Ureter (tissue), 1 donor: ENCODE results near the gene CAV3. TPM values are rescaled to one million over a fixed set of nuclear protein-coding genes. Genes with fewer than 3 reads are reported as not detected.

Experiments used
- DNase-seq: peaks from one replicate; pipeline ENCODE4 v3.0.0-alpha.2; 2020; ENCODE audit warnings: low spot score
- total RNA-seq: library from RNA; stranded (reverse); gene quantifications from one replicate; pipeline ENCODE4 v1.2.4, GENCODE V29; 2023
- donor health status: DM: yes; HTN: yes; CAD: no.

CAV3 gene
- total RNA-seq, 1 donor from 2014 or later, result not detected

DNA sequence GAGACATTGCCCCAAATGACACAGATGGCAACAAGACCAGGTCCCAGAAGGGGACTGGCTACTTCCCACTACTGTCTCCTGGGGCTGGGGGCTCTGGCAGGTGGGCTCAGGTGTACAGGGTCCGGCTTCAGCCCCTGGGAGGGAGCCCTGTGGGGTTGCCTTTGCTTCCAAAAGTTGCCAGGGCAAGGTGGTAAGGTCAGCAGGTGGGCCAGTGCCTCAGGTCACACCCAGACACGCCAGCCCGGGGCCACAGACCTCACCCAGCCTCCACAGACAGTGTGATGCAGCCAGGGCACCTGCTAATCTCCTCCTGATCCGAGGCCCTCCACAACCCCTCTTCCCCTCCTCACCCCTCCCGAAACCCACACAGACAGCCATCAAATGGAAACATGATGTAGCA is 28.3 kb downstream of the CAV3 start:
- DNase-seq, result no peak

DNA sequence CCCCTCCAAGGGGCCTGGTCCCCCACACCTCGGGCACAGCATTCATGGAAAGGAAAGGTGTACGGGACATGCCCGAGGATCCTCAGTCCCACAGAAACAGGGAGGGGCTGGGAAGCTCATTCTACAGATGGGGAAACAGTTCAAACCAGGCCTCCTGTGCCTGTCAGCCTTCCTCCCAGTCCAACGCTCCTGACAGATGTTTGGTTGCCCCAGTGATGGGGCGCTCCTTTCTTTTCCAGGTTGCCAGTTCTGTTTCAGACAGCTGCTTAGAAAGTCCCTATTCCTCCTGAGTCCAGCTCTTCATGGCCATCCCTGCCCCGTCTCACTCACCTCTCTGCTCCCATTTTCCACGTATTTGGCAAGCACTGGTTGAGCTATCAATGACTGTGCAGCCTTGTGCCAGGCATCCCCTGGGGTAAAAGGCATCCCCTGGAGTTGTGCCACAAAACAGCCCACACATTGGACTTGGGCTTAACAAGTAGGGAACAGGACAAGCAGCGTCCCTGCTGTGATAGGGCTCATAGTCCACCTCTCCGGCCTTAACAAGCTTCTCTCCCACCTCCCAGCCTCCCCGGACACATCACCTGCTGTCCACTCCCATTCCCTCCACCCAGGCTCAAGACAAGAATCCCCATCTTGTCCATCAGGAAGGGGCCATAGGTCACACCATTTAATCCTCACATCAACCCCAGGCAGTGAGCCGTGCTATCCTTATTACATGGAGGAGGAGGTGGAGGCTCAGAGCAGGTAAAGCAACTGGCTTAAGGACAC is 29.2 kb downstream of the CAV3 start:
- DNase-seq, result no peak

DNA sequence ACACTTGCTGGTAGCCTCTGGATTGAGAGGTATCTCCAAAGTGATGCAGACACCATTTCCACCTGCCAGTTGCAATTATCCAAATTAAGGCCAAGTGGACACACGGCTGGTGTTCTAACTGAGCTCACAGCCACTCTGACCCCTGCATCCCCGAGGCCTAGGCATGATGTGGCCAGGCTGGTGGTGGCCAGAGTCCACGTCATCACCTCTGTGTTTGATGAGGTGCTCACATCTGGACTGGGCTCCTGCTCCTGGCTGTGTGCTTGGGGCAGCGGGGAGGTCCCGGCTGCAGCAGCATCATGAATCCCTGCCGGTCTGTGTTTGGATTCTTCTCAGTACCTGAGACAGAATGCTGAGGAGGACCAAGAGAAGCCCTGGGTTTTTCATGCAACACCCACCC is 30.9 kb downstream of the CAV3 start:
- no peak for DNase-seq

DNA sequence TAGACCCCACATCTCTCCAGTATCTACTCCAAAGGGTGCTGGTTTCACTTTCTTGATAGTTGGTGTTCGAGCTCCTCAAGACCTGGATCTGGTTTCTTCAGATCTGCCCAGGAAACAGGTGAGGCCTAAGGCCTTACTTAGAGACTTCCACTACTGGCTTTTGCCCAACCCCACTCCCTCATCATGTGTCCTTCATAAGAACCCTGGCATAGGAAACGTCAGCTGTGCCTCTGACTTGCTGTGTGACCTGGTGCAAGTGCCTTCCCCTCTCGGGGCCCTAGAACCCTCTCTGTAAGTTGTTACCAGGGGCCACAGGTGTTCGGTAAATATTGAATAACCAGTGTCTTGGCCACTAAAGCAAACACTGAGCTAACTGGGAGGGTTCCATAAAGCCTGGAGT is 31.9 kb downstream of the CAV3 start:
- DNase-seq, result no peak

DNA sequence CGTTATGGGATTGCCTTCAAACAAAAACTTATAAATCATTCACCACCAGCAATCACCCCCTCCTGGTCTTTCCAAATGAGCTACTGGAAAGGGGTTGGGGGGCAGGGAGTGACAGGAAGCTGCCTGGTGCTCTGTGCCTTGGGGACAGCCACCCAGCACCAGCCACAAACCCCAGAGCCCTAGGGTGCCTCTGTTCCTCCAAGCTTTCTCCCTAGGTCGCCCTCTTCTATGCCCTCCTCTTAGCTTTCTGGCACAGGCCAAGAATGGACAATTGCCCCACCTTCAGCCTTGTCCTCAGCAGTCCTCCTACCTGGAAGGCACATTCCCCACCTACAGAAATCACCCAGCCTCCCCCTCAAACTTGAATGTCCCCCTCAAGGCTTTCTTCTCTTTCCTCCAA is 32.5 kb downstream of the CAV3 start:
- no peak for DNase-seq

DNA sequence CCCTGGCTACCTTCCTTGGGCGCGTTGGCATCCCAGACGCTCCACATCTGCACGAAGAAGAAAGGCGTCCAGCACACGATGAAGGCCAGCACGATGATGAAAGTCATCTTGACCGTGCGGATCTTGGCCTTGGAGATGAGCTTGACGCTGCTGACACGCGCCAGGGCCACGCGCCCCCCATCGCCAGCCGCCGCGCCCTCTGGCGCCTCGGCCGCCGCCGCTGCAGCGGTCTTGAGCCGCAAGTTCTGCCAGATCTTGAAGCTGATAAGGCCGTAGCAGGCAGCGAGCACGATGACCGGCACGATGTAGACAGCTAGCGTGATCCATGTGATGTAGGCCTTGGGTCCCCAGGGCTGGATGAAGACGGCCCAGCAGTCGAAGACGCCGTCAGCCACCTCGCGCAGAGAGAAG is 33.7 kb downstream of the CAV3 start:
- DNase-seq, result no peak

DNA sequence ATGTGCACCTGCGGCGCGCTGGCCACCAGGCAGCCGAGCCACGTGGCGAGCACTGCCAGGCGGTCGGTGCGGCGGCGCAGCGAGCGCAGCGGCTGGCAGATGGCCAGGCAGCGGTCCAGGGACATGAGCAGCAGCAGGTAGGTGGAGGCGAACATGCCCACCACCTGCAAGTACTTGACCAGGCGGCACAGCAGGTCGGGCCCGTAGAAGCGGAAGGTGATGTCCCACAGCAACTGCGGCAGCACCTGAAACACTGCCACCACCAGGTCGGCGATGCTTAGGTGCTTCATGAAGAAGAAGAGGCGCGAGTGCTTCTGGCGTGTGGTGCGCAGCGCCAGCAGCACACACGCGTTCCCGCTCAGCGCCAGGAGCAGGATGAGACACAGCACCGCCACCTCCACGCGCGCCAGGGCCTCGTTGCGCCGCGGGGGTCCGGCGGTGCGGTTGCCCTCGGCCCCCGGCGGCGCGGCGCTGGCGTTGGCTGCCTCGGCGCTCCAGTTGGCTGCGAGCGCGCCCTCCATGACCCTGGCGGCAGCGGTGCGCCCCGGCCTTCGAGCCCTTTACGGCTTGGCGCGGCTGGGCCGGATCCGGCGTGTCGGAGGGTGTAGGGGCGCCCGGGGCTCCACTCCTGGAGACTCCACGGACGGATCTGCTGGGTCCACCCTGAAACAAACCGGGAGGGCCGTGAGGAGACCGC is 34.2 kb downstream of the CAV3 start:
- DNase-seq, result peak; percentile 59

DNA sequence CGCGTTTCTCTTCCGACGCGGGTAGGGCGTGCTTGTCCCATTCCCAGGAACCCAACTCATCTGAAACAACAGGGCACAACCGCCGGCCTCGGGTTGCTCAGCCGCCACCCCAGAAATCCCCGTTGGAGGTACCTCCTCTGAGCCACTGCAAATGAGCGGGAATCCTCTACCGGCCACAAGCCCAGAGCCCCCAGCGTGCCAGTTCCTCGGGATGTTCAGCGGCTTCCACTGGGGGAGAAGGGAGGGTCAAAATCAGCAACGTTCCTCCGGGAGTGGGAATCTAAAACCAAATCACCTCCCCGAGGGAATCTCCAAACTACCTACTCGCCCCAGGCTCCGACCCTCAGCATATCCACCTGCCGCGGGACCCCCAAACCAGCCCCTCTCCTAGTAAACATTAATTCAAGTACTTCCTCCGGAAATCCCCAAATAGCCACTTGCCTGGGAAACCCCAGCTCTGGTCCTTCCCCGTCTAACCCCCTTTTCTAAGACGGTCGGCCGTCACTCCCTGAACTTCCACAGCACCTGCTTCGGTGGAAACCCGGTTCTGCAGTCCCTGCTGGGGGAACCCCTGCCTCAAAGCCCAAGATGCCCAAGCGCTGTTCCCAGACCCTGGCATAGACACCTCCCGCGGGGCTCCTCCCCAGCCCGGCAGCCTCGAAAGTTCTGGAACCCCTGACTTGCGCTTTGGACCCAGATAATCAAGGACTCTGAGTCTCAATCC is 34.9 kb downstream of the CAV3 start:
- no peak for DNase-seq

DNA sequence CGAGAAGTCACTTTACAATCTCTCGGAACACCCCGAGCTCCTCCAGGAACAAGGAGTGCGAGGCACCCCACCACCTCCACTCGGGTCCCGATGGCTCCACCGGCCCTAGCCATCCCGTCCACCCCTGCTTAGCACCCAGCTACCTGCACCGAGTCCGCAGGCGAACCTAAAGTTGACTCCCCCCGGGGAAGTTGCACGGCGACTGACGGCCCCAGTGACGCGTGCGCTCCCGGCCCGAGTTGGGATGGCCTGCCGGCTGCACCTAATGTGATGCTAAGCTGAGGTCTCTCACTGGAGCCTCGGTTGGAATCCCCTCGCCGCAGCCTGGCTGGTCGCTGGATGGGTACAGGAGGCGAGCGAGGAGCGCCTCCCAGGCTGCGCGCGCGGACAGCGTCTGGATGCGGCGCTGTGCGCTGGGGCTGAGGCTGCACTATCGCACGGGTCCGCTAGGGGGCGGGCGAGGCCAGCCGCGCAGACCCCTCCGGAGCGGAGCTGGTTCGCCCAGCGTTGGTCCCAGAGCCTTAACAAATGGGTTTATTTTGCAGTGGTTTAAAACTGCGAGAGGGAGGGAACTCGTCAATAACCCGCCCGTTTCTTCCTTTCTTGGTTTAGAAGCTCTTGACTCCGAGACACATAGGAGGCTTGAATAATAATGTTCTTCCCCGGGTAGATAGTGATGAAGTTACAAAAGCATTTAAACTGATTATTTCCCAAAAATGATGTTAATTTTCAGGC is 35.7 kb downstream of the CAV3 start, which contains the start of gene OXTR:
OXTR (minus strand) TSS at position 526 of the 735 bp plus-strand sequence. CDS start 1,426 bp downstream, outside the sequence.
- DNase-seq, result no peak

DNA sequence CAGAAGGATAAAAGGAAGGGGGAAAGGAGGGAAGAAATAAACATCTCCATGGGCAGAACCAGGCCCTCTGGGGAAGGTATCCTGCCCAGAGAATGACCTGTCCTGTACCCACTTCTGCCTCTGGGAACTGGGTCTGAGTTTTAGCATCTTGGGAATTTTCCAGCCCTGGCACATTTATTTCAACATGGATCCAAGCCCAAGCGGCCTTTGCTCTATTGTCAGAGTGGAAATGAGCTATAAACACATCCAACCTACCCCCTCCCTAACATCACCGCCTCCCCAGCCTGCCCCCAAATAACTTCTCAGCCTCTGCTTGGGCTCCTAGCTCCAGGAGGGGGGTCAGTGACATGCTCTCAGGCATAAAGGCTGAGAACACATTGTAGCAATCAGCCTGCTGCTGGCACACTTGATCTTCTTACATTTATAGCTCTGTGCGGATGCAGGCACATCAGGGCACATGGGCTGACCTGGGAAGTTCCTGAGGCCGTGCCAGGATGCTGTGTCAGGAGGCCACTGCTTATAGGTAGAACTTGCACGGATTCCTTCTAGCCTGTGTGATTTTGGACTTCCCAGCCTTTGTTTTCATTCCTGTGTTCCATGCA is 40.4 kb downstream of the CAV3 start:
- DNase-seq, result no peak

DNA sequence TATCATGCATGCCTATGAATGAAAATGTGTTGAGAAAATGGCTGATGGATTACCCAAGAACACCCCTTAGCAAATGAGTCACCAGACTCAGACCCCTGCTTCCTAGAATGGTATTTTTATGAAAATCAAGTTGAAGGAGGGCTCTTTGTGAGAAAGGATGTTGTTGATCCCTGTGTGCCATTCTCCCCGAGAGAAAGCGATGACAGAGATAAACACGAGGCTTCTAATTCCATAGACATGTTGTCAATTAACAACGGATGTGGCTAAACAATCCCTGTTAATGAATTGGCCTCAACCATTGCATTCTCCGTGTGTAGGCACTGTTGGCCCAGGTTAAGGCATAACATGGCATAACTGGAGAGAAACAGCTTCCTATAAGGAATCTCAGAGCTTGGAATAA is 41.6 kb downstream of the CAV3 start:
- no peak for DNase-seq

DNA sequence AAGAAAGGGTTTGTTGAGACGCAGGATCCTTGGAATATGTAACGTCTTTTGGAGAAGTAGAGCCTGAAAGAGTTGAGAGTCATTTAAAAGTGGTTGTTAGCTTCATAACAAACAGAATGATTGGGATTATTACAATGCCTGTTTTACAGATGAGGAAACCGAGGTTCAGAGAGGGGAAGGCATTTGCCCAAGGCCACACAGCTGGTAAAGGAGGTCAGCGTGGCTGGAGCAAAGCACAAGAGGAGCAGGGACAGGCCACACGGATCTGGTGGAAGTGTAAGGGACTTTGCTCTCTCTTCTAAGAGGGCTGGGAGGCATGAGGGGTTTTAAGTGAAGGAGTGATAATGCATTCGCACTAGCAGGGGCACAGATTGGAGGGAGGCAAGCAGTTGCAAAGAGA is 42.0 kb downstream of the CAV3 start:
- no peak for DNase-seq

DNA sequence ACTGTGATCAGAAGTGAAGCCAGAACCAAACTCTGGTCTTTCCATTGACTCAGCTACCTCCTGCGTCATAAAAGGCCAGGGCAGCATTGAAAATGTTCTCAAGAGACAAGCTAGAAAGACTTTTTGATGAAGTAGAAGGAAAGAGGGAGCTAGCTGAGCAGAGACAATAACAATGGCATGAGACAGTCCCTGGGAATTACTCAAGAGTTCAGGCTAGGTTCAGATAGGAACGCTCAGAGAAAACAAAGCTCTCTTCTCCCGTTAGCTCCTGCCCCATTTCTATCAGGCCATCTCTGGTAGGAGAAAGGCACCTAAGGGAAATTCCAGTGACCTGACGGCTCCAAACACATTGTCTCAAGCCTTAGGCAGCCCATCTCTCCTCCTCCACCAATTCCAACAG is 42.8 kb downstream of the CAV3 start:
- no peak for DNase-seq

DNA sequence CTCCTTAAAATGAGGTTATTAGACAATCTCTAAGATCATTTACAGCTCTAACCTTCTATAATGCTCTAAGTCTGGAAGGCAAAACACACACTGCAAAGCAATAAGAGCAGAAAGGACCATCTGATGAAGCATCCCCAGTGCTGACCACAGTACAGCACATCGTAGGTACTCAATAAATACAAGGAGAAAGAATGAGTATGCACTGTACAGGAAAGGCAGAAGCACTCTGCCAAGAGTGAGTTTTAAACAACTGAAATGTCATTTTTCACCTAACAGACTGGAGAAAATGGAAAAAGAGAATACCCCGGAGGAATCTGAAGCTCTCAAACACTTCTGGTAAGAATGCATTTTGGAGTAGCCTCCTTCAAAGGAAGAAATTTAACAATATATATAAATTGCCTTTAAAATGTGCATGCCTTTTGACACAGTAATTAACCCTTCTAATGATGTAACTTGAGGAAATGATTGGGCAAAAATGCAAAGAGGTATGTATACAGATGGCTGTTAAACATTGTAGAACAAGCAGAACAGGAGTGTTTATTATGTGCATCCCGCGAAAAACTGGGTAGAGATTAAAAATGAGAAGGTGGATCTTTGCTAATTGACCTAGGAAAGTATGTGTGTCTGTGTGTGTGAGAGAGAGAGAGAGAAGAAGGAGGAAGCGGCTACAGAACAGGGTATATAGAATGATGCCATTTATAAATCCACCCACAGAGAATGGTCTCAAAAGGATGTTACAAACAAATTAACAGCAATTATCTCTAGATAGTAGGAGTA is 43.8 kb downstream of the CAV3 start:
- DNase-seq, result no peak

DNA sequence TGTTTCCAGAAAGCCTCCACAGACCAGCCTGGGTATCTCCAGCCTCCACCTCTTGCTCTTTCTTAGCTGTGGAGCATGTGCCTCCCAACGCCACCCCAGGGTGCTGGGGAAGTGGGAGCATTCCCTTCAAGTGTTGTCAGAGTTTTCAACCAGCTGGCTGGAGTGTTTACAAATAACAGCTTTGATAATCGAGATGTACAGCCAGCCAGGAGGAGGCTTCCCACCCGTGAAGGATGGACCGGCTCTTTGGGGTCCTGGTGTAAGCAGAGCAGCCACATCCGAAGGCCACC is 44.3 kb downstream of the CAV3 start:
- no peak for DNase-seq

DNA sequence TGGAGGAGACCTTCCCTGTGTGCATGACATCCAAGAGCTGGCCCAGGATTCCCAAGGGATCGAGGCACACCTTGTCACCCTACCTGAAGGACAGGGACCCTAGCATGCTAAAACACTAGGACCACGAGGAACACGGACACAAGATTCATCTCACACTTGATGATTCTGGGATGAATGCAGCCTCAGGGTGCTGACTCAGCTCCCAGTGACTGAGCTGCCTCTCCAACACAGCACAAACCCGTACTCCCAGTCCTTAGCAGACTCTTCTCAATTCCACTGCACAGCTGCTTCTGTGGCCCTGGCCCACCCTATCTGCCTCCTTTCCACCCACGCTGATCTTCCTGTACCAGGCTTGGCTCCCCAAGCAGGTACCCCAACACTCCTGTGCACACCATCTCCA is 44.9 kb downstream of the CAV3 start:
- no peak for DNase-seq

DNA sequence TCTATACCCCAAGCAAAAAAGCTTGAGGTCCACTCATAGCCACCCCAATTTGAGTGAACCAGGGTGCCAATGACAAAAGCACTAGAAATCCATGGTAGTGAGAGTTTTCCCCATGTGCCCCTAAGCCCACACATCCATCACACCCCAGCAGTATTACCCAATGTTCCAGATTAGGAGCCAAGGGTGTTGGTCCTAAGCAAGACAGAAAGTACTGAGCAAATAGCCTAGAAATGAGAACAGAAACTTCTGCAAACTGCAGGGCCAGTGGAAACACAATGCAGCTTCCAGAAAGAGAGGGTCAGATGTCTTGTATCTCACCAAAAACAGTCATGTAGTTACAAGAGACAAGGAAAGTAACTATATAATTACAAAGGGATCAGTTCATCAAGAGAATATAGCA is 46.7 kb downstream of the CAV3 start:
- no peak for DNase-seq

DNA sequence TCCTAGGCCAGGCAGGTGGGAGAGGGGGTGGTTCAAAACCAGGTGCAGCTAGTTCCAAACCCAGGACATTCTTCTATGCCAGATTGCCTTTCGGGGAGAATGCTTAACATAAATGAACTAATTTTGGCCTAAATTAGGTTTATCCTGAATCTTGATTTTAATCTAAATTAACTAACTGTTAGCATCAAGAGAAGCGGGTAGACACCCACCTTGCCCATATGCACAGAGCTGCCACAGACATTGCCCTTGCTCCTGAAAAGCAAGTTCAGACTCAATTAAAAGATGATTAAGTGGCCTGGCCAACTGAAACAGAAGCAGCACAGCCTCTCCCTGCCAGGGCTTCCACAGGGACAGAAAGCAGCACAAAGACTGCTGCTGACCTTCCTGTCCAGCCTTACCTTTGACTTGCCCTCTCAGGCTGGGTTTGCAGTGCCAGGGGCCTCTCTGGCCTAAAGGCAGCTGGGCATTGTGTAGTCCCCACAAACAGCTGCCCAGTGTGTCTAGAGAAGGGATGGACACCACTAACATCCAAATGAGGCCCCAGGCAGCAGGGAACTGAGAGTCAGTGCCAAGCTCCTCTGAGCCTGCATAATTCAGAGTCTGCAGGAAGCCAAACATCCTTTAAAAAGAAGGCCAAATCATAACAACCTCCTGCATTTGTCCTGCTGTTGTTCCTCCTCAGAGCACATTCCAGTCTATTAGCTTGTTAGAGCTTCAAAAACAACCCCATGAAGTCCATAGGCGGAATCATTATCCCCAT is 51.3 kb downstream of the CAV3 start:
- DNase-seq, result no peak

DNA sequence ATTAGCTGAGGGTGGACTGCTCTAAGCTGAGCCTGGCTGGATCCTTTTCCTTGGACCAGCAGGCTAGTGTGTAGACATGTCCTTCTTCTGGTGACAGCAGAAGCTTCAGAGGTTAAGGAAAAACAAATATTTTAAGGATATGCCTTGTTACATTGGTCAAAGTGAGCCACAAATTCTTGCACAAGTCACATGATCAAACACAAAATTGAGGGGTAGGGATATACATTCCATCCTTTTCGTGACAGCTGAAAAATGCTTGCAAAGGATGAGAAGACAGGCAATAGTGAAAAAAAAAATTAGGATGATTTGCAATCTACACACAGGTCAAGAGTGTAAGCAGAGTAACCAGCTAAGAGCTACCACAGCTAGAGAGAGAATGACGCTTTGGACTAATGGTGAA is 56.9 kb downstream of the CAV3 start:
- DNase-seq, result no peak

DNA sequence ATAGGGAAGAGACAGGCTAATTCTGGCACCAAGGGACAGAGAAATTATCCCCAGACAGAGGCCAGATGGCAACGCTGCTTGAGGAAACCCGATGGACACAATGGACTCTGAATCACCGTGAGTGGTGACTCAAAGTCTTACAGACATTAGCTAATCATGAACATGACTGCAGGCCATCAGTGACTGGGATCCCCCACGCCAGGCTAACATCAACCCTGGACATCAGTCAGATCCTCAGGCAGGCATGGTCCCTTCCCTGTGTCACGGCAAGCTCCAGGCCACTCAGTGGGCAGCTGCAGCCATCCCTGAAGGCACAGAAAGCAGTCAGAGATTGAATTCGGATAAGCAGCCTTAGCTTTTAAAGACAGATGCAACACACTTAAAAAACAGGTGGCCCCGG is 59.6 kb downstream of the CAV3 start:
- no peak for DNase-seq
